Measurements from ENCODE around the gene RARG.

DNA sequence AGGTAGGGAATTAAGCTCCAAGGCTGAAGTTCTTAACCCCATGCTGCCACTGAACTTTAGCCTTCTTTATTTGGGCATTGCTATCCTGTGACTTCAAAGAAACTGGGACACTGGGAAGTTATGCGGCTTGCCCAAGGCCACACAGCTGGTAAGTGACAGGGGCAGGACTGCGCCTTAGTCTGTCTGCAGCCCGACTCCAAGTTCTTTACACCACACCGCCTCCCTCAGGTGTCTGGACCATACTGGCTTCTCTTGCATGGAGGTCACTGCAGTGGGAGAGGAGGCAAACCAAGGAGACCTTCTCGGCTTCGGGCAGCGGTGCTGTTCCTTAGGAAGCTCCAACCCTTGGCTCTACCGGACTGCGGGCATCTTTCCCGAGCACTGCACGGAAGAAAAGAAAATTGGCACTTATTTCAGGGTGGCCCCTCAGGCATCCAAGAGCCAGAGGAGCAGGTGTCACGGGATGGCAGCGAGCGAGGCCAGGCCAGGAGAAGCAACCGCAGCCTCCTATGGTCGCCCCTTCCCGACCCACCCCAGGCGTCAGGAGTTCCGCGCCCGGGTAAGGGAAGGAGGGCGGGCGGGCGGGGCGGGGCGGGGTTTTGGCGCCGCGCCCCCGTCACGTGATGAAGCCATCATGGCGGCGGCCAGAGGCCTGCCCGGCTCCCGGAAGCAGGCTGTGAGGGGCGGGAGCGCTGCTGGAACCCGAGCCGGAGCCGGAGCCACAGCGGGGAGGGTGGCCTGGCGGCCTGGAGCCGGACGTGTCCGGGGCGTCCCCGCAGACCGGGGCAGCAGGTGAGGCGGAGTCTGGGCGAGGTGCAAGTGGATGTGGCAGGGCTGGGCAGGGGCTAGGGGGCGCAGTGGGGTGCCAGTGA is 19.7 kb upstream of the RARG start:
- TF ChIP-seq, protein P1, sequence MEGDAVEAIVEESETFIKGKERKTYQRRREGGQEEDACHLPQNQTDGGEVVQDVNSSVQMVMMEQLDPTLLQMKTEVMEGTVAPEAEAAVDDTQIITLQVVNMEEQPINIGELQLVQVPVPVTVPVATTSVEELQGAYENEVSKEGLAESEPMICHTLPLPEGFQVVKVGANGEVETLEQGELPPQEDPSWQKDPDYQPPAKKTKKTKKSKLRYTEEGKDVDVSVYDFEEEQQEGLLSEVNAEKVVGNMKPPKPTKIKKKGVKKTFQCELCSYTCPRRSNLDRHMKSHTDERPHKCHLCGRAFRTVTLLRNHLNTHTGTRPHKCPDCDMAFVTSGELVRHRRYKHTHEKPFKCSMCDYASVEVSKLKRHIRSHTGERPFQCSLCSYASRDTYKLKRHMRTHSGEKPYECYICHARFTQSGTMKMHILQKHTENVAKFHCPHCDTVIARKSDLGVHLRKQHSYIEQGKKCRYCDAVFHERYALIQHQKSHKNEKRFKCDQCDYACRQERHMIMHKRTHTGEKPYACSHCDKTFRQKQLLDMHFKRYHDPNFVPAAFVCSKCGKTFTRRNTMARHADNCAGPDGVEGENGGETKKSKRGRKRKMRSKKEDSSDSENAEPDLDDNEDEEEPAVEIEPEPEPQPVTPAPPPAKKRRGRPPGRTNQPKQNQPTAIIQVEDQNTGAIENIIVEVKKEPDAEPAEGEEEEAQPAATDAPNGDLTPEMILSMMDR (conservative IDR thresholded peaks at IDR 0.05; ENCODE audit: low read depth, low read length): peak; percentile 41
- TF ChIP-seq EZH2 (IDR thresholded peaks at IDR 0.05; ENCODE audit: borderline replicate concordance, low read depth, low read length, poor library complexity, severe bottlenecking): no peak
